Endothelial cell of umbilical vein (primary cell): ENCODE results near the gene TIMM9. TPM values are rescaled to one million over a fixed set of nuclear protein-coding genes. Genes with fewer than 3 reads are reported as not detected.

Experiments used
- BruUV-seq: library from RNA; stranded (reverse); fragments of 400-500 nt; replicated peaks from 2 replicates; lab custom pipeline; 2021; lab: Mats Ljungman, UMichigan
- CTCF ChIA-PET: fragments of 300-600, 350-600 bp; sonication (Branson Sonifier 250); formaldehyde crosslinking; loops from one replicate; lab custom pipeline; 2021; ENCODE audit warnings: antibody characterized with exemption, inconsistent platforms; lab: Charles Lee
- POLR2A ChIA-PET: fragments of 300-600, 350-600 bp; sonication (Branson Sonifier 250); formaldehyde crosslinking; loops from one replicate; lab custom pipeline; 2021; ENCODE audit warnings: antibody characterized with exemption, inconsistent platforms; lab: Charles Lee
- DNase-seq: peaks from one replicate; pipeline ENCODE4 v3.0.0-alpha.2; 2011; ENCODE audit warnings: low read depth, low spot score
- FAIRE-seq: peaks from 2 replicates; lab custom pipeline; 2011; peaks lifted over from hg19 to GRCh38; lab: Jason Lieb, UNC
- H2AFZ ChIP-seq: 2 replicates; pipeline ENCODE4 v1.6.0; 2012; ENCODE audit warnings: low read depth, low read length, control low read depth, inconsistent platforms
- H3K27ac ChIP-seq: 2 replicates; pipeline ENCODE4 v1.5.1; 2011; ENCODE audit warnings: low read depth, mild to moderate bottlenecking, control low read depth, low read length, moderate library complexity; ENCODE audit not compliant: insufficient read depth
- H3K27me3 ChIP-seq, 2 experiments: 2 replicates each; pipeline versions ENCODE4 v1.6.0 to v1.6.1; 2011; ENCODE audit warnings: low read length in 2 of 2, mixed read lengths in 1 of 2; ENCODE audit not compliant: control insufficient read depth in 2 of 2, insufficient read depth in 2 of 2
- H3K36me3 ChIP-seq, 2 experiments: 2 replicates in 1 of 2; 3 replicates in 1 of 2; pipeline ENCODE4 v1.5.1; 2011; ENCODE audit warnings: low read length in 2 of 2, mild to moderate bottlenecking in 1 of 2, moderate library complexity in 1 of 2; ENCODE audit not compliant: control insufficient read depth in 2 of 2, insufficient read depth in 2 of 2; ENCODE audit errors: extremely low read depth in 1 of 2
- H3K4me1 ChIP-seq: 3 replicates; pipeline ENCODE4 v1.5.1; 2011; ENCODE audit warnings: mild to moderate bottlenecking, low read length; ENCODE audit not compliant: control insufficient read depth, insufficient read depth; ENCODE audit errors: extremely low read depth
- H3K4me2 ChIP-seq: 2 replicates; pipeline ENCODE4 v1.6.1; 2011; ENCODE audit warnings: low read length, control low read depth, mixed read lengths; ENCODE audit not compliant: insufficient read depth
- H3K4me3 ChIP-seq, 3 experiments: fragments of 200-600 bp in 1 of 3; sonication (generic), shearing (Covaris generic) in 1 of 3; replicated peaks in 1 of 3; 2 replicates each; pipeline ENCODE4 v1.5.1; 2011 to 2016; ENCODE audit warnings: control low read depth in 3 of 3, low read length in 3 of 3, mild to moderate bottlenecking in 2 of 3, inconsistent platforms in 1 of 3, low read depth in 1 of 3, moderate library complexity in 1 of 3; ENCODE audit not compliant: insufficient read depth in 1 of 3
- H3K79me2 ChIP-seq: 2 replicates; pipeline ENCODE4 v1.6.0; 2012; ENCODE audit warnings: low read length, inconsistent platforms; ENCODE audit not compliant: control insufficient read depth, insufficient read depth
- H3K9ac ChIP-seq: replicated peaks from 2 replicates; pipeline ENCODE3; 2011; ENCODE audit warnings: low read length, control low read depth; ENCODE audit not compliant: insufficient read depth; ENCODE audit errors: extremely low read depth
- H3K9me1 ChIP-seq: replicated peaks from 3 replicates; pipeline ENCODE4 v1.6.0; 2011; ENCODE audit warnings: mild to moderate bottlenecking, low read length; ENCODE audit not compliant: control insufficient read depth, insufficient read depth; ENCODE audit errors: extremely low read depth
- H3K9me3 ChIP-seq: replicated peaks from 2 replicates; pipeline ENCODE4 v1.5.1; 2012; ENCODE audit warnings: low read length, inconsistent platforms; ENCODE audit not compliant: control insufficient read depth, insufficient read depth
- H4K20me1 ChIP-seq: replicated peaks from 2 replicates; pipeline ENCODE3; 2011; ENCODE audit warnings: mild to moderate bottlenecking, low read length; ENCODE audit not compliant: control insufficient read depth, insufficient read depth; ENCODE audit errors: extremely low read depth
- CTCF ChIP-seq, 2 donors: IDR thresholded peaks; 1 replicate in 1 of 2; 2 replicates in 1 of 2; pipeline ENCODE4 v1.5.1; 2011; ENCODE audit warnings: low read length in 2 of 2, mild to moderate bottlenecking in 2 of 2, moderate library complexity in 2 of 2, control low read depth in 1 of 2, inconsistent platforms in 1 of 2, low read depth in 1 of 2; ENCODE audit not compliant: insufficient read depth in 1 of 2; ENCODE audit errors: extremely low read depth in 1 of 2
- EZH2 ChIP-seq: IDR thresholded peaks from 2 replicates; pipeline ENCODE4 v1.6.1; 2012; ENCODE audit warnings: borderline replicate concordance, low read depth, mild to moderate bottlenecking, moderate library complexity, low read length, inconsistent platforms; ENCODE audit not compliant: severe bottlenecking
- FOS ChIP-seq: IDR thresholded peaks from 2 replicates; pipeline ENCODE4 v1.6.1; 2011; ENCODE audit warnings: mild to moderate bottlenecking, low read length, moderate library complexity, borderline replicate concordance; ENCODE audit not compliant: insufficient read depth
- GATA2 ChIP-seq: IDR thresholded peaks from 2 replicates; pipeline ENCODE4 v1.7.0; 2011; ENCODE audit warnings: low read depth, mild to moderate bottlenecking, moderate library complexity, mixed read lengths, low read length; ENCODE audit not compliant: insufficient read length, insufficient read depth
- JUN ChIP-seq: IDR thresholded peaks from 2 replicates; pipeline ENCODE4 v1.6.1; 2011; ENCODE audit warnings: borderline replicate concordance, low read depth; ENCODE audit not compliant: insufficient read length, insufficient read depth
- MAX ChIP-seq: IDR thresholded peaks from 2 replicates; pipeline ENCODE4 v1.6.1; 2011; ENCODE audit not compliant: insufficient read depth, insufficient read length
- MYC ChIP-seq: IDR thresholded peaks from one replicate; pipeline ENCODE4 v1.6.1; 2011; ENCODE audit warnings: mild to moderate bottlenecking, low read depth, low read length
- POLR2A ChIP-seq: IDR thresholded peaks from 2 replicates; pipeline ENCODE4 v1.6.1; 2012; ENCODE audit warnings: low read depth, mild to moderate bottlenecking, control low read depth, low read length
- POLR2AphosphoS5 ChIP-seq: IDR thresholded peaks from 2 replicates; pipeline ENCODE4 v1.6.1; 2012; ENCODE audit warnings: low read depth, mild to moderate bottlenecking, control low read depth, low read length, moderate library complexity; ENCODE audit not compliant: insufficient read depth
- dilution Hi-C: fragments of 300-500 bp; cut with MboI; formaldehyde crosslinking; loops from one replicate; pipeline ENCODE4 v1.15.0; 2019; ENCODE audit warnings: low sequenced_read_pairs; ENCODE audit not compliant: extremely low pct_ligation_motif_present
- intact Hi-C: fragments of 100-400 bp; cut with micrococcal nuclease; formaldehyde crosslinking; loops from one replicate; pipeline ENCODE4 v1.10.0; 2022
- polyA plus RNA-seq, 4 experiments: library from polyadenylated mRNA; depleted of rRNA in 3 of 4; stranded (reverse) in 3 of 4; unstranded in 1 of 4; fragments of >200 nt; gene quantifications; 2 replicates each; pipeline versions ENCODE4 v1.2.1 to v1.2.3, GENCODE V29; 2011 to 2012; ENCODE audit warnings: missing spikeins in 1 of 4
- total RNA-seq: library from RNA; stranded (reverse); gene quantifications from 2 replicates; pipeline ENCODE4 v1.2.3, GENCODE V29; 2021

TIMM9 gene
- total and polyA plus RNA-seq, 2 donors (not counting 3 experiments of a cell fraction or from before 2014, with no cell fraction given) = 20.2 to 38.0 TPM

- ChIA-PET POLR2A (no interaction called here), CTCF (interaction anchor here (1.4 kb wide), 1 partner anchor 294 kb away, joined by 5 read pairs; no protein-coding TSS in a partner anchor)
- intact Hi-C loops (no loop called here), dilution Hi-C loops (no loop called here)
- no peak for DNase-seq
- H3K9me1 ChIP-seq = no peaks in the 10 kb centered on the region
- H3K36me3 ChIP-seq = no peaks in the 10 kb centered on the region
- no peaks in the 10 kb centered on the region for H3K79me2 ChIP-seq
- no peak overlapping the region for H3K4me3 ChIP-seq
- H3K9me3 ChIP-seq = no peaks in the 10 kb centered on the region
- TF ChIP-seq MYC (no peak), JUN (no peak), EZH2 (no peak), POLR2AphosphoS5 (no peak), FOS (no peak), MAX (no peak), GATA2 (no peak), POLR2A (no peak), CTCF (IDR thresholded peaks at IDR 0.05; ENCODE audit: extremely low read depth in 1 of 2, insufficient read depth in 1 of 2, low read depth in 1 of 2, low read length in 2 of 2) (no peak)
- H3K4me1 ChIP-seq = no peaks in the 10 kb centered on the region
- no peak overlapping the region for H3K9ac ChIP-seq
- H3K27ac ChIP-seq = no peak overlapping the region
- FAIRE-seq = no peak
- no peak overlapping the region for H3K4me2 ChIP-seq
- no peaks in the 10 kb centered on the region for H3K27me3 ChIP-seq
- H4K20me1 ChIP-seq = no peaks in the 10 kb centered on the region
- H2AFZ ChIP-seq = no peak overlapping the region
- BruUV-seq = no TSS peak
Measured at GRCh38 chr14:58401587-58401986, 25.7 kb downstream of the TIMM9 start.
